ENCODE results near the gene MT1G. TPM values are rescaled to one million over a fixed set of nuclear protein-coding genes. Genes with fewer than 3 reads are reported as not detected.

Gene MT1G
- total and polyA plus RNA-seq, 2 experiments from 2014 or later, result 184 to 1,014 TPM

- TF ChIP-seq ZNF462 (CRISPR knock-in tag; IDR thresholded peaks at IDR 0.05) (no peak), REST (IDR thresholded peaks at IDR 0.05; ENCODE audit: unreplicated experiment) (no peak), POLR2AphosphoS5 (IDR thresholded peaks at IDR 0.05; ENCODE audit: low read depth) (no peak), JUNB (IDR thresholded peaks at IDR 0.05; ENCODE audit: unreplicated experiment) (no peak), STAT1 (IDR thresholded peaks at IDR 0.05; ENCODE audit: unreplicated experiment) (no peak)
These were observed 22.6 kb downstream of the MT1G start (continued) for GRCh38 chr16:56645311-56645710.

- Mint-ChIP-seq H3K27me3 (ENCODE audit: insufficient read depth, low read depth, poor library complexity) (peaks cover 98% of the 10 kb centered on the region), H3K4me1 (peaks cover 34% of the 10 kb centered on the region), H3K27ac (no peak overlapping the region), H3K9me3 (no peaks in the 10 kb centered on the region), H3K4me3 (peak overlapping the region; percentile 64), H3K36me3 (ENCODE audit: low read depth) (no peaks in the 10 kb centered on the region)
- Histone ChIP-seq H3K4me1 (ENCODE audit: insufficient read depth) (peaks cover 13% of the 10 kb centered on the region; the same call in 1 of the 2 replicates), H4K20me1 (replicated peaks; ENCODE audit: insufficient read depth) (no peaks in the 10 kb centered on the region), H3K79me2 (replicated peaks; ENCODE audit: insufficient read depth) (no peaks in the 10 kb centered on the region), H2AFZ (peak overlapping the region; percentile 84), H3K27ac (ENCODE audit: low read depth) (no peak overlapping the region), H3K4me3 (peak overlapping the region; percentile 61), H3F3A (replicated peaks; ENCODE audit: low read depth) (peaks cover 9% of the 10 kb centered on the region; the same call in 1 of the 2 replicates), H3K27me3 (ENCODE audit: insufficient read depth) (peaks cover 100% of the 10 kb centered on the region), H3K4me2 (peak overlapping the region; percentile 84), H3K36me3 (ENCODE audit: insufficient read depth) (no peaks in the 10 kb centered on the region), H3K9me2 (ENCODE audit: insufficient read depth) (no peaks in the 10 kb centered on the region)
- ATAC-seq (no peak), DNase-seq (ENCODE audit: low spot score) (no peak)
- TF ChIP-seq REST (IDR thresholded peaks at IDR 0.05; ENCODE audit: unreplicated experiment) (peak; percentile 57), NANOG (IDR thresholded peaks at IDR 0.05; ENCODE audit: borderline replicate concordance) (no peak)
These were observed 24.0 kb downstream of the MT1G start for GRCh38 chr16:56643833-56644232.

All from GM23338 (cell line).